Measurements from ENCODE around the gene UBE2E2. TPM values are rescaled to one million over a fixed set of nuclear protein-coding genes. Genes with fewer than 3 reads are reported as not detected.

UBE2E2 gene
- total RNA-seq, 2 donors from 2014 or later, result 23.2 to 34.5 TPM

- 98% methylated on average over 2 of the region's 2 CpGs; no CpG with 5 or more reads in 1 of the 2 experiments for WGBS, 2 experiments (ENCODE audit: insufficient coverage in 1 of 2, insufficient read length in 1 of 2)
- no peak for TF ChIP-seq CTCF (conservative IDR thresholded peaks at IDR 0.05)
- Histone ChIP-seq H3K4me1 (ENCODE audit: control insufficient read depth, insufficient read depth, low read length) (no peaks in the 10 kb centered on the region), H3K27ac (ENCODE audit: low read depth, low read length) (no peak overlapping the region), H3K9ac (ENCODE audit: extremely low read depth, low read length, poor library complexity, severe bottlenecking) (no peak overlapping the region), H3K36me3 (ENCODE audit: control insufficient read depth, insufficient read depth, low read length) (no peaks in the 10 kb centered on the region), H3K27me3 (ENCODE audit: control insufficient read depth, insufficient read depth, low read length, poor library complexity, severe bottlenecking) (peaks cover 25% of the 10 kb centered on the region), H3K9me3 (ENCODE audit: control insufficient read depth, low read length) (no peaks in the 10 kb centered on the region), H3K4me3 (ENCODE audit: low read length) (no peak overlapping the region)
- no peak for DNase-seq
- Mint-ChIP-seq H3K4me3 (no peak overlapping the region), H3K4me1 (no peaks in the 10 kb centered on the region), H3K9me3 (no peaks in the 10 kb centered on the region), H3K27me3 (ENCODE audit: insufficient read depth) (peaks cover 37% of the 10 kb centered on the region), H3K27ac (no peak overlapping the region), H3K36me3 (ENCODE audit: low read depth) (no peaks in the 10 kb centered on the region)
Measured at GRCh38 chr3:23192816-23193215, 10.3 kb upstream of the UBE2E2 start.

GRCh38 chr3:23193831-23194230, 9.3 kb upstream of the UBE2E2 start:
- Histone ChIP-seq H3K4me1 (ENCODE audit: control insufficient read depth, insufficient read depth, low read length) (peaks cover under 1% of the 10 kb centered on the region), H3K9me3 (ENCODE audit: control insufficient read depth, low read length) (no peaks in the 10 kb centered on the region), H3K27ac (ENCODE audit: low read depth, low read length) (no peak overlapping the region), H3K4me3 (ENCODE audit: low read length) (no peak overlapping the region), H3K36me3 (ENCODE audit: control insufficient read depth, insufficient read depth, low read length) (no peaks in the 10 kb centered on the region), H3K9ac (ENCODE audit: extremely low read depth, low read length, poor library complexity, severe bottlenecking) (no peak overlapping the region), H3K27me3 (ENCODE audit: control insufficient read depth, insufficient read depth, low read length, poor library complexity, severe bottlenecking) (peaks cover 25% of the 10 kb centered on the region)
- no peak overlapping the region for H3K4me3 Mint-ChIP-seq
- WGBS, 2 experiments (ENCODE audit: insufficient coverage in 1 of 2, insufficient read length in 1 of 2), result 90 to 91% methylated on average over 1 to 3 of the region's 3 CpGs
- peaks cover 4% of the 10 kb centered on the region for H3K4me1 Mint-ChIP-seq
- DNase-seq, result no peak
- H3K9me3 Mint-ChIP-seq, result no peaks in the 10 kb centered on the region
- H3K27me3 Mint-ChIP-seq (ENCODE audit: insufficient read depth), result peaks cover 42% of the 10 kb centered on the region
- TF ChIP-seq CTCF (conservative IDR thresholded peaks at IDR 0.05), result no peak
- H3K36me3 Mint-ChIP-seq (ENCODE audit: low read depth), result no peaks in the 10 kb centered on the region
- H3K27ac Mint-ChIP-seq, result no peak overlapping the region

GRCh38 chr3:23198801-23199200, 4.3 kb upstream of the UBE2E2 start:
- peaks cover 12% of the 10 kb centered on the region for H3K4me1 ChIP-seq (ENCODE audit: control insufficient read depth, insufficient read depth, low read length)
- Mint-ChIP-seq H3K9me3 (no peaks in the 10 kb centered on the region), H3K4me1 (peaks cover 17% of the 10 kb centered on the region), H3K4me3 (no peak overlapping the region), H3K27me3 (ENCODE audit: insufficient read depth) (peaks cover 67% of the 10 kb centered on the region), H3K27ac (no peak overlapping the region), H3K36me3 (ENCODE audit: low read depth) (no peaks in the 10 kb centered on the region)
- TF ChIP-seq CTCF (conservative IDR thresholded peaks at IDR 0.05), result no peak
- no peaks in the 10 kb centered on the region for H3K9me3 ChIP-seq (ENCODE audit: control insufficient read depth, low read length)
- no peak overlapping the region for H3K4me3 ChIP-seq (ENCODE audit: low read length)
- H3K36me3 ChIP-seq (ENCODE audit: control insufficient read depth, insufficient read depth, low read length), result no peaks in the 10 kb centered on the region
- DNase-seq, result no peak
- H3K27me3 ChIP-seq (ENCODE audit: control insufficient read depth, insufficient read depth, low read length, poor library complexity, severe bottlenecking), result peaks cover 46% of the 10 kb centered on the region
- H3K27ac ChIP-seq (ENCODE audit: low read depth, low read length), result no peak overlapping the region
- H3K9ac ChIP-seq (ENCODE audit: extremely low read depth, low read length, poor library complexity, severe bottlenecking), result no peak overlapping the region
- WGBS, 2 experiments (ENCODE audit: insufficient coverage in 1 of 2, insufficient read length in 1 of 2), result 93 to 97% methylated on average over 2 to 4 of the region's 4 CpGs
